PC-9 (cell line): ENCODE results near the gene NTS. TPM values are rescaled to one million over a fixed set of nuclear protein-coding genes. Genes with fewer than 3 reads are reported as not detected.

Source experiments
- BruUV-seq: library from RNA; stranded (reverse); fragments of 400-500 nt; replicated peaks from 2 replicates; lab custom pipeline; 2021; lab: Mats Ljungman, UMichigan
- CTCF ChIA-PET: fragments of 300-600 bp; sonication (Branson Sonifier 250); formaldehyde crosslinking; loops from one replicate; lab custom pipeline; 2022; ENCODE audit warnings: antibody characterized with exemption; lab: Charles Lee
- POLR2A ChIA-PET: fragments of 300-600 bp; sonication (Branson Sonifier 250); formaldehyde crosslinking; loops from one replicate; lab custom pipeline; 2022; ENCODE audit warnings: antibody characterized with exemption; ENCODE audit not compliant: unreplicated experiment; lab: Charles Lee
- DNase-seq, 2 experiments: peaks; one replicate each; pipeline versions ENCODE4 v3.0.0 to v3.0.0-alpha.2; 2015 to 2022; ENCODE audit warnings: mixed read lengths in 1 of 2
- H2AFZ ChIP-seq: fragments of 200-600 bp; sonication (generic); 2 replicates; pipeline ENCODE4 v1.8.1; 2017; ENCODE audit warnings: antibody characterized with exemption
- H3F3A ChIP-seq: fragments of 200-600 bp; sonication (generic); 2 replicates; pipeline ENCODE4 v1.8.1; 2017; ENCODE audit warnings: antibody characterized with exemption, mild to moderate bottlenecking, low read depth; ENCODE audit not compliant: insufficient read depth
- H3K27ac ChIP-seq: fragments of 200-600 bp; sonication (generic); 2 replicates; pipeline ENCODE4 v1.6.1; 2016; ENCODE audit warnings: mixed run types
- H3K27me3 ChIP-seq: fragments of 200-600 bp; sonication (generic); 2 replicates; pipeline ENCODE4 v1.6.1; 2016; ENCODE audit warnings: low read depth, mixed run types; ENCODE audit not compliant: insufficient read depth
- H3K36me3 ChIP-seq: fragments of 200-600 bp; sonication (generic); 2 replicates; pipeline ENCODE4 v1.6.1; 2016; ENCODE audit warnings: low read depth, mixed run types
- H3K4me1 ChIP-seq: fragments of 200-600 bp; sonication (generic); replicated peaks from 2 replicates; pipeline ENCODE4 v1.6.1; 2016; ENCODE audit warnings: mixed run types; ENCODE audit not compliant: insufficient read depth
- H3K4me2 ChIP-seq: fragments of 200-600 bp; sonication (generic); 2 replicates; pipeline ENCODE4 v1.6.1; 2017; ENCODE audit warnings: mixed run types
- H3K4me3 ChIP-seq: fragments of 200-600 bp; sonication (generic); 2 replicates; pipeline ENCODE4 v1.6.1; 2016; ENCODE audit warnings: mixed run types
- H3K79me2 ChIP-seq: fragments of 200-600 bp; sonication (generic); 2 replicates; pipeline ENCODE4 v1.6.1; 2017; ENCODE audit warnings: low read depth, mixed run types
- H3K9me2 ChIP-seq: fragments of 200-600 bp; sonication (generic); 2 replicates; pipeline ENCODE4 v1.8.1; 2017; ENCODE audit warnings: mild to moderate bottlenecking; ENCODE audit not compliant: insufficient read depth
- H3K9me3 ChIP-seq: fragments of 200-600 bp; sonication (generic); 2 replicates; pipeline ENCODE4 v1.8.1; 2016; ENCODE audit warnings: low read depth; ENCODE audit not compliant: insufficient read depth
- H4K20me1 ChIP-seq: fragments of 200-600 bp; sonication (generic); 2 replicates; pipeline ENCODE4 v1.8.1; 2017; ENCODE audit not compliant: insufficient read depth
- EZH2 ChIP-seq: fragments of 200-600 bp; sonication (generic); IDR thresholded peaks from 2 replicates; pipeline ENCODE4 v1.8.0; 2017; ENCODE audit warnings: antibody characterized with exemption, low read depth
- intact Hi-C: fragments of 100-400 bp; cut with micrococcal nuclease; formaldehyde crosslinking; loops from one replicate; pipeline ENCODE4 v1.10.0; 2022; ENCODE audit not compliant: unreplicated experiment
- total RNA-seq: library from RNA; stranded (reverse); gene quantifications from 2 replicates; pipeline ENCODE4 v1.2.3, GENCODE V29; 2021
- TF ChIP-seq, protein P1 (sequence below): fragments of 200-600 bp; sonication (generic); conservative IDR thresholded peaks from 2 replicates; pipeline ENCODE4 v1.6.1; 2017; ENCODE audit warnings: mixed run types, antibody characterized with exemption, mild to moderate bottlenecking, moderate library complexity

The NTS gene
- total RNA-seq, 1 experiment from 2014 or later, result not detected

DNA sequence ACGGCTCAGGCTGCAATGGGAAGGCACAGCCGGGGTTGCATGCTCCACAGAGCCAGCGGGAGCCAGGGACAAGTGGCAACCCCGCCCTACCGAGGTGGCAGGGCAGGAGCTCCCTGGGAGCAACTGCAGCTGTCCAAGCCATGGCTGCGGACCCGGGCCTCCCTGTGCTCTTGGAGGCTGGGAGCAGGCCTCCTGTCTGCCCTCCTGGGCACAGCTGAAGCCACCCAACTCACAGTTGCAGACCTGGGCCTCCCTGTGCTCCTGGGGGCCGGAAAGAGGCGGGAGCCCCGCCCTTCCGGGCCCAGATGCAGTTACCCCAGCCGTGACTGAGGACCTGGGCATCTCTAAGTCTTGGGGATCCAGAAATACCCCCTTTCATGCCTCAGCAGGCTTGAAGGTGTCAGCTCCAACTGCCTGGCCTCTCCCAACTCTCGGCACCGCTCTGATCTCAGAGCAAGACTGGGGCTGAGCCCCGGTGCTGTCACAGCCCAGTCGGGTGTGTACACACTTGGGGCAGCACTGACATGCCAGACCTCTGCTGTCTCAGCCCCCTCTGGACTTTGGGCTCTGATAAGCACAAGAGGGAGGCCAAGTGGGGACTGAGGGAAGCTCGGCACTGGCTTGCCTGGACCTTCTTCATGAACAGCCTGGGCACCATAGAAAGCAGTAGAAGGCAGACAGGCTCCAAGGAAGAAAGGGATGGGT lies 30.3 kb upstream of the NTS start:
- Histone ChIP-seq H3K79me2 (no peaks in the 10 kb centered on the region), H3K4me2 (no peak overlapping the region), H3K27me3 (0 out of 2 replicates have a peak, but pooled peaks cover 4% of the 10 kb centered on the region), H3F3A (no peaks in the 10 kb centered on the region), H3K4me1 (no peaks in the 10 kb centered on the region), H2AFZ (no peak overlapping the region), H3K27ac (no peak overlapping the region), H4K20me1 (no peaks in the 10 kb centered on the region), H3K4me3 (no peak overlapping the region), H3K9me3 (no peaks in the 10 kb centered on the region), H3K36me3 (no peaks in the 10 kb centered on the region), H3K9me2 (no peaks in the 10 kb centered on the region)
- intact Hi-C loops, result no loop called here
- no peak for TF ChIP-seq EZH2
- TF ChIP-seq, protein P1, sequence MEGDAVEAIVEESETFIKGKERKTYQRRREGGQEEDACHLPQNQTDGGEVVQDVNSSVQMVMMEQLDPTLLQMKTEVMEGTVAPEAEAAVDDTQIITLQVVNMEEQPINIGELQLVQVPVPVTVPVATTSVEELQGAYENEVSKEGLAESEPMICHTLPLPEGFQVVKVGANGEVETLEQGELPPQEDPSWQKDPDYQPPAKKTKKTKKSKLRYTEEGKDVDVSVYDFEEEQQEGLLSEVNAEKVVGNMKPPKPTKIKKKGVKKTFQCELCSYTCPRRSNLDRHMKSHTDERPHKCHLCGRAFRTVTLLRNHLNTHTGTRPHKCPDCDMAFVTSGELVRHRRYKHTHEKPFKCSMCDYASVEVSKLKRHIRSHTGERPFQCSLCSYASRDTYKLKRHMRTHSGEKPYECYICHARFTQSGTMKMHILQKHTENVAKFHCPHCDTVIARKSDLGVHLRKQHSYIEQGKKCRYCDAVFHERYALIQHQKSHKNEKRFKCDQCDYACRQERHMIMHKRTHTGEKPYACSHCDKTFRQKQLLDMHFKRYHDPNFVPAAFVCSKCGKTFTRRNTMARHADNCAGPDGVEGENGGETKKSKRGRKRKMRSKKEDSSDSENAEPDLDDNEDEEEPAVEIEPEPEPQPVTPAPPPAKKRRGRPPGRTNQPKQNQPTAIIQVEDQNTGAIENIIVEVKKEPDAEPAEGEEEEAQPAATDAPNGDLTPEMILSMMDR, result no peak
- CTCF ChIA-PET, result no interaction called here
- no peak for DNase-seq
- POLR2A ChIA-PET, result no interaction called here
- no TSS peak for BruUV-seq

DNA sequence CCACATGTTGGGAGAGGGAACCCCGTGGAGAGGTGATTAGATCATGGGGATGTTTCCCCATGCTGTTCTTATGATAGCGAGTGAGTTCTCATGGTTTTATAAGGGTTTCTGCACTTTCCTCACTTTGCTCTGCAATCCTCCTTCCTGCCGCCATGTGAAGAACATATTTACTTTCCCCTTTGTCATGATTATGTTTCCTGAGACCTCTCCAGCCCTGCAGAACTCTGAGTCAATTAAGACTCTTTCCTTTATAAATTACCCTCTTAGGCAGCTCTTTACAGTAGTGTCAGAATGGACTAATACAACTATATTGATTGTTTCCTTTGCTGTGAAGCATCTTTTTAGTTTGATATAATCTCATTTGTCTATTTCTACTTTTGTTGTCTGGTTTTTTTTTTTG lies 24.8 kb upstream of the NTS start:
- Histone ChIP-seq H3K9me2 (no peaks in the 10 kb centered on the region), H3K27ac (no peak overlapping the region), H3K36me3 (no peaks in the 10 kb centered on the region), H3K79me2 (no peaks in the 10 kb centered on the region), H3K27me3 (0 out of 2 replicates have a peak, but pooled peaks cover 4% of the 10 kb centered on the region), H4K20me1 (no peaks in the 10 kb centered on the region), H3K4me1 (no peaks in the 10 kb centered on the region), H3K9me3 (no peaks in the 10 kb centered on the region), H3K4me3 (no peak overlapping the region), H2AFZ (no peak overlapping the region), H3K4me2 (no peak overlapping the region), H3F3A (no peaks in the 10 kb centered on the region)
- no peak for DNase-seq
- no TSS peak for BruUV-seq
- intact Hi-C loops, result no loop called here
- ChIA-PET POLR2A (no interaction called here), CTCF (no interaction called here)
- no peak for TF ChIP-seq EZH2
- TF ChIP-seq, protein P1, result no peak

DNA sequence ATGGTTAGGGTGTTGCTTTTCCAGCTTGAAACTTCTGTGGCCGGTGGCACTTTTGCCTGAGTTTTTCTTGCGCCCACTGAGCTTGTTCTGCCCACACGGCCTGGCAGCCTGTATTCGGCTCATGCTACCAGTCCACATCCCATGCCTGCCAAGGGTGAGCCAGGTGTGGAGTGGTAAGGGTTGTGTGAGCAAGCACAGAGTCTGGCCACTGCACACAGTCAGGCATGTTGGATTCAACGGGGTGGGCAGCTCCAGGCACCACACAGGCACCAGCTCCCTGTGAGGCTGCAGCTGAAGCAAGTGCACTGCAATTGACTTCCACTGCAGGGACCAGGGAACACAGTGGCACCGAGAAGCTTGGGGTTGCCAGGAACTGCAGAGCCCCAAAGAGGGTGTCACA lies 18.8 kb upstream of the NTS start:
- ChIA-PET CTCF (no interaction called here), POLR2A (interaction anchor here (0.6 kb wide), 1 partner anchor 1134 kb away, joined by 6 read pairs; no protein-coding TSS in a partner anchor)

More for the DNA sequence above, 18.8 kb upstream of the NTS start:
- no peak overlapping the region for H3K27ac ChIP-seq
- H2AFZ ChIP-seq, result no peak overlapping the region
- no peak for DNase-seq
- no TSS peak for BruUV-seq
- H3K9me3 ChIP-seq, result no peaks in the 10 kb centered on the region
- no peaks in the 10 kb centered on the region for H3K4me1 ChIP-seq
- no peaks in the 10 kb centered on the region for H4K20me1 ChIP-seq
- no peak for TF ChIP-seq EZH2
- TF ChIP-seq, protein P1, result no peak
- no peak overlapping the region for H3K4me3 ChIP-seq
- no peaks in the 10 kb centered on the region for H3K9me2 ChIP-seq
- intact Hi-C loops, result no loop called here
- no peaks in the 10 kb centered on the region for H3K36me3 ChIP-seq
- H3K79me2 ChIP-seq, result no peaks in the 10 kb centered on the region
- no peaks in the 10 kb centered on the region for H3F3A ChIP-seq
- no peaks in the 10 kb centered on the region for H3K27me3 ChIP-seq
- H3K4me2 ChIP-seq, result no peak overlapping the region
